ENCODE results near the gene ST3GAL4.

DNA sequence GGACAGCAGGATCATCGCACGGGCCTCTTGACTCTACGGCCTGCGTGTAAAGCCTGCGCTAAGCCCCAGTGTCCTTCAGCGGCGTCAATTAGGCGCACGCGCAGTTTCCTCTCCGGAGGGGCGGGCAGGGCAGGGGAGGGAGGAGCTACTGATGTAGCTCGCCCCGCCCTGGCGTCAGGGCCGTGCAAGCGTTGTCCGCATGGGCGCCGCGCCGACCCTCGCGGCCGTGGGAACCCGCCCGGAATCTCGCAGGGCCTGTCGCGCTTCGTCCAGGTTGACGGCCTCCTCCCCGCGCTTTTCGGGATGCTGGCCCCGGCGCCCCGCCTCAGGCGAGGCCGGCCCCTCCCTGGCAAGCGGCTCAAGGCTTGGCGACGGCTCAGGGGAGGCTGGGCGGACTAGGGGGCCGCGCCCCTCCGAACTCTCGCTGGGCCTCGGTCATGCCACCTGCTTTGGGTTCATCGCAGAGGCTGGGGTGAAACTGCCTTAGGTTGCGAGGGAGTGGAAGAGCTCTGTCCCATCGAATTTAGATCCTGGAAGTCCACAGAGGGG is 61.1 kb downstream of the ST3GAL4 start:
- TF ChIP-seq, protein P1, sequence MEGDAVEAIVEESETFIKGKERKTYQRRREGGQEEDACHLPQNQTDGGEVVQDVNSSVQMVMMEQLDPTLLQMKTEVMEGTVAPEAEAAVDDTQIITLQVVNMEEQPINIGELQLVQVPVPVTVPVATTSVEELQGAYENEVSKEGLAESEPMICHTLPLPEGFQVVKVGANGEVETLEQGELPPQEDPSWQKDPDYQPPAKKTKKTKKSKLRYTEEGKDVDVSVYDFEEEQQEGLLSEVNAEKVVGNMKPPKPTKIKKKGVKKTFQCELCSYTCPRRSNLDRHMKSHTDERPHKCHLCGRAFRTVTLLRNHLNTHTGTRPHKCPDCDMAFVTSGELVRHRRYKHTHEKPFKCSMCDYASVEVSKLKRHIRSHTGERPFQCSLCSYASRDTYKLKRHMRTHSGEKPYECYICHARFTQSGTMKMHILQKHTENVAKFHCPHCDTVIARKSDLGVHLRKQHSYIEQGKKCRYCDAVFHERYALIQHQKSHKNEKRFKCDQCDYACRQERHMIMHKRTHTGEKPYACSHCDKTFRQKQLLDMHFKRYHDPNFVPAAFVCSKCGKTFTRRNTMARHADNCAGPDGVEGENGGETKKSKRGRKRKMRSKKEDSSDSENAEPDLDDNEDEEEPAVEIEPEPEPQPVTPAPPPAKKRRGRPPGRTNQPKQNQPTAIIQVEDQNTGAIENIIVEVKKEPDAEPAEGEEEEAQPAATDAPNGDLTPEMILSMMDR (conservative IDR thresholded peaks at IDR 0.05; ENCODE audit: low read length) = no peak
- TF ChIP-seq EZH2phosphoT487 (IDR thresholded peaks at IDR 0.05; ENCODE audit: borderline replicate concordance, low read depth, low read length) = no peak

Data from OCI-LY7 (cell line).